ENCODE results near the gene ACCSL.

DNA sequence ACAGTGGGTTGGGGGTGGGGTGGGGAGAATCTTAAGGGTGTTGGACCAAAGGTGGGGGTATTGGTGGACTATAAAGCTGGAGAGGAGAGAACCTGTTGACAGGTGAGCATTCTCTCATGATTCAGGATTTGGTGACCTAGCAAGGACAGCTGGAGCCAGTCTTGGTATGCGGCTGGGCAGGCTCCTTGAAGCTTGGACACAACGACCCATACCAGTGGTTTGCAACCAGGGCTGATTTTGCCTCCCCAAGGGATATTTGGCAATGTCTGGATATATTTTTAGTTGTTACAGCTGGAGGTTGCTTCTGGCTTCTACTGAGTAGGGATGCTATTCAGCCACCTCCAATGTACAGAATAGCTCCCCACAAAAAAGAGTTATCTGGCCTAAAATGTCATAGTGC is 53.3 kb downstream of the ACCSL start:
- TF ChIP-seq, protein P1, sequence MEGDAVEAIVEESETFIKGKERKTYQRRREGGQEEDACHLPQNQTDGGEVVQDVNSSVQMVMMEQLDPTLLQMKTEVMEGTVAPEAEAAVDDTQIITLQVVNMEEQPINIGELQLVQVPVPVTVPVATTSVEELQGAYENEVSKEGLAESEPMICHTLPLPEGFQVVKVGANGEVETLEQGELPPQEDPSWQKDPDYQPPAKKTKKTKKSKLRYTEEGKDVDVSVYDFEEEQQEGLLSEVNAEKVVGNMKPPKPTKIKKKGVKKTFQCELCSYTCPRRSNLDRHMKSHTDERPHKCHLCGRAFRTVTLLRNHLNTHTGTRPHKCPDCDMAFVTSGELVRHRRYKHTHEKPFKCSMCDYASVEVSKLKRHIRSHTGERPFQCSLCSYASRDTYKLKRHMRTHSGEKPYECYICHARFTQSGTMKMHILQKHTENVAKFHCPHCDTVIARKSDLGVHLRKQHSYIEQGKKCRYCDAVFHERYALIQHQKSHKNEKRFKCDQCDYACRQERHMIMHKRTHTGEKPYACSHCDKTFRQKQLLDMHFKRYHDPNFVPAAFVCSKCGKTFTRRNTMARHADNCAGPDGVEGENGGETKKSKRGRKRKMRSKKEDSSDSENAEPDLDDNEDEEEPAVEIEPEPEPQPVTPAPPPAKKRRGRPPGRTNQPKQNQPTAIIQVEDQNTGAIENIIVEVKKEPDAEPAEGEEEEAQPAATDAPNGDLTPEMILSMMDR (IDR thresholded peaks at IDR 0.05), result no peak
- TF ChIP-seq POLR2AphosphoS5 (IDR thresholded peaks at IDR 0.05) (no peak), POLR2A (IDR thresholded peaks at IDR 0.05) (no peak)

All from suprapubic skin (tissue), 4 donors.